ENCODE measurements around the gene CAMSAP2.

- no peak for TF ChIP-seq CTCF (conservative IDR thresholded peaks at IDR 0.05; ENCODE audit: low read depth, low read length)
- no peak for TF ChIP-seq MXI1 (IDR thresholded peaks at IDR 0.05; ENCODE audit: borderline replicate concordance, low read depth, low read length)
- no peak for TF ChIP-seq POLR2A (IDR thresholded peaks at IDR 0.05; ENCODE audit: low read depth, low read length)
- no peak for TF ChIP-seq RAD21 (IDR thresholded peaks at IDR 0.05; ENCODE audit: low read length)
- no peak for TF ChIP-seq CEBPB (IDR thresholded peaks at IDR 0.05; ENCODE audit: low read depth, low read length)
- TF ChIP-seq RFX5 (IDR thresholded peaks at IDR 0.05; ENCODE audit: low read depth, low read length): no peak
- no peak for TF ChIP-seq MAFK (IDR thresholded peaks at IDR 0.05; ENCODE audit: low read depth, low read length)
- TF ChIP-seq ELK1 (IDR thresholded peaks at IDR 0.05; ENCODE audit: borderline replicate concordance, low read depth, low read length): no peak
- no peak for TF ChIP-seq USF2 (IDR thresholded peaks at IDR 0.05; ENCODE audit: low read depth, low read length)
- TF ChIP-seq SMC3 (IDR thresholded peaks at IDR 0.05; ENCODE audit: low read depth, low read length): no peak
- no peak for TF ChIP-seq MAZ (IDR thresholded peaks at IDR 0.05; ENCODE audit: borderline replicate concordance, low read depth, low read length)
- no peak for TF ChIP-seq BHLHE40 (IDR thresholded peaks at IDR 0.05; ENCODE audit: low read depth, low read length)
Measured at GRCh38 chr1:200793677-200794076, 55.0 kb downstream of the CAMSAP2 start.

Data from IMR-90 (cell line).